Activated naive CD8-positive, alpha-beta T cell treated with anti-CD3 and anti-CD28 coated beads for 36 hours (primary cell): ENCODE results near the gene GRAP. TPM values are rescaled to one million over a fixed set of nuclear protein-coding genes. Genes with fewer than 3 reads are reported as not detected.
"Not testable (repeated sequence)": the region's sequence is repeated elsewhere in the genome, so short reads cannot be mapped to it uniquely, and the experiment has no call there.

ENCODE experiments used
- DNase-seq: peaks from one replicate; pipeline ENCODE4 v3.0.0; 2021
- H3K27ac Mint-ChIP-seq: one replicate; pipeline ENCODE4 v1.8.0; 2022; ENCODE audit warnings: mild to moderate bottlenecking, moderate library complexity, mixed read lengths
- H3K27me3 Mint-ChIP-seq: one replicate; pipeline ENCODE4 v1.8.0; 2022; ENCODE audit warnings: mild to moderate bottlenecking, mixed read lengths
- H3K36me3 Mint-ChIP-seq: one replicate; pipeline ENCODE4 v1.8.0; 2021; ENCODE audit warnings: mild to moderate bottlenecking, mixed read lengths
- H3K4me1 Mint-ChIP-seq: one replicate; pipeline ENCODE4 v1.8.0; 2021; ENCODE audit warnings: mixed read lengths
- H3K4me3 Mint-ChIP-seq: one replicate; pipeline ENCODE4 v1.8.0; 2022; ENCODE audit warnings: mild to moderate bottlenecking, moderate library complexity, mixed read lengths
- H3K9me3 Mint-ChIP-seq: one replicate; pipeline ENCODE4 v1.8.0; 2022; ENCODE audit warnings: mixed read lengths
- total RNA-seq, 2 experiments: library from RNA; stranded (reverse); gene quantifications; one replicate each; pipeline ENCODE4 v1.2.3, GENCODE V29; 2021

The GRAP gene
- total RNA-seq, 2 experiments from 2014 or later, result 14.5 to 14.8 TPM

- peaks cover 14% of the 10 kb centered on the region for H3K4me1 Mint-ChIP-seq
These were observed 18.1 kb downstream of the GRAP start for GRCh38 chr17:19028671-19029070.

GRCh38 chr17:19024101-19025078, 22.4 kb downstream of the GRAP start:
- peaks cover 13% of the 10 kb centered on the region for H3K36me3 Mint-ChIP-seq
- H3K27ac Mint-ChIP-seq, result peak overlapping the region; percentile 40
- H3K27me3 Mint-ChIP-seq, result no peaks in the 10 kb centered on the region
- peaks cover 17% of the 10 kb centered on the region for H3K4me1 Mint-ChIP-seq
- no peak overlapping the region for H3K4me3 Mint-ChIP-seq
- no peak for DNase-seq
- no peaks in the 10 kb centered on the region for H3K9me3 Mint-ChIP-seq

More at GRCh38 chr17:19028671-19029070, 18.1 kb downstream of the GRAP start:
- H3K4me3 Mint-ChIP-seq, H3K27ac Mint-ChIP-seq, H3K36me3 Mint-ChIP-seq, H3K9me3 Mint-ChIP-seq, DNase-seq, H3K27me3 Mint-ChIP-seq: not testable (repeated sequence)

- H3K9me3 Mint-ChIP-seq, result no peaks in the 10 kb centered on the region
- H3K4me3 Mint-ChIP-seq, result no peak overlapping the region
- H3K27ac Mint-ChIP-seq, result peak overlapping the region; percentile 14
- H3K36me3 Mint-ChIP-seq, result peaks cover 13% of the 10 kb centered on the region
- H3K27me3 Mint-ChIP-seq, result no peaks in the 10 kb centered on the region
- DNase-seq, result no peak
- H3K4me1 Mint-ChIP-seq, result peaks cover 17% of the 10 kb centered on the region
These were observed 23.4 kb downstream of the GRAP start for GRCh38 chr17:19023209-19023999.

- H3K27me3 Mint-ChIP-seq, result no peaks in the 10 kb centered on the region
- H3K36me3 Mint-ChIP-seq, result peaks cover 13% of the 10 kb centered on the region
- no peaks in the 10 kb centered on the region for H3K9me3 Mint-ChIP-seq
- no peak for DNase-seq
- peaks cover 17% of the 10 kb centered on the region for H3K4me1 Mint-ChIP-seq
- no peak overlapping the region for H3K4me3 Mint-ChIP-seq
- H3K27ac Mint-ChIP-seq, result peak overlapping the region; percentile 45
These were observed 24.0 kb downstream of the GRAP start for GRCh38 chr17:19022747-19023146.

GRCh38 chr17:19022128-19022527, 24.6 kb downstream of the GRAP start:
- Mint-ChIP-seq H3K9me3 (no peaks in the 10 kb centered on the region), H3K36me3 (peaks cover 13% of the 10 kb centered on the region), H3K27ac (no peak overlapping the region), H3K27me3 (no peaks in the 10 kb centered on the region), H3K4me1 (peaks cover 18% of the 10 kb centered on the region), H3K4me3 (no peak overlapping the region)
- DNase-seq, result no peak

GRCh38 chr17:19021622-19022083, 25.1 kb downstream of the GRAP start:
- peaks cover 21% of the 10 kb centered on the region for H3K4me1 Mint-ChIP-seq
- H3K27ac Mint-ChIP-seq, result no peak overlapping the region
- DNase-seq, result peak; percentile 37
- no peaks in the 10 kb centered on the region for H3K27me3 Mint-ChIP-seq
- no peaks in the 10 kb centered on the region for H3K9me3 Mint-ChIP-seq
- no peak overlapping the region for H3K4me3 Mint-ChIP-seq
- peaks cover 13% of the 10 kb centered on the region for H3K36me3 Mint-ChIP-seq

GRCh38 chr17:19021011-19021621, 25.6 kb downstream of the GRAP start:
- not testable (repeated sequence) for DNase-seq, H3K27me3 Mint-ChIP-seq, H3K9me3 Mint-ChIP-seq, H3K4me3 Mint-ChIP-seq
- H3K4me1 Mint-ChIP-seq, result peaks cover 22% of the 10 kb centered on the region
- H3K27ac Mint-ChIP-seq, result peak overlapping the region; percentile 48
- peaks cover 13% of the 10 kb centered on the region for H3K36me3 Mint-ChIP-seq

GRCh38 chr17:19020016-19020415, 26.7 kb downstream of the GRAP start:
- no peak for DNase-seq
- Mint-ChIP-seq H3K9me3 (no peaks in the 10 kb centered on the region), H3K27me3 (no peaks in the 10 kb centered on the region), H3K36me3 (peaks cover 13% of the 10 kb centered on the region), H3K27ac (no peak overlapping the region), H3K4me3 (no peak overlapping the region), H3K4me1 (peaks cover 25% of the 10 kb centered on the region)

GRCh38 chr17:19019041-19019941, 27.5 kb downstream of the GRAP start:
- Mint-ChIP-seq H3K4me1 (peaks cover 18% of the 10 kb centered on the region), H3K9me3 (no peaks in the 10 kb centered on the region), H3K27ac (no peak overlapping the region), H3K4me3 (no peak overlapping the region), H3K27me3 (no peaks in the 10 kb centered on the region), H3K36me3 (peaks cover 7% of the 10 kb centered on the region)
- no peak for DNase-seq

GRCh38 chr17:19018600-19018950, 28.2 kb downstream of the GRAP start:
- H3K27me3 Mint-ChIP-seq, result no peaks in the 10 kb centered on the region
- peaks cover 3% of the 10 kb centered on the region for H3K36me3 Mint-ChIP-seq
- H3K9me3 Mint-ChIP-seq, result no peaks in the 10 kb centered on the region
- H3K4me3 Mint-ChIP-seq, result no peak overlapping the region
- no peak overlapping the region for H3K27ac Mint-ChIP-seq
- DNase-seq, result no peak
- H3K4me1 Mint-ChIP-seq, result peaks cover 11% of the 10 kb centered on the region

GRCh38 chr17:19017804-19018599, 28.8 kb downstream of the GRAP start:
- Mint-ChIP-seq H3K4me3 (no peak overlapping the region), H3K27me3 (no peaks in the 10 kb centered on the region), H3K9me3 (no peaks in the 10 kb centered on the region), H3K27ac (no peak overlapping the region), H3K4me1 (peaks cover 10% of the 10 kb centered on the region), H3K36me3 (peaks cover 3% of the 10 kb centered on the region)
- DNase-seq, result no peak

- Mint-ChIP-seq H3K9me3 (no peaks in the 10 kb centered on the region), H3K27ac (no peak overlapping the region), H3K27me3 (no peaks in the 10 kb centered on the region)
These were observed 29.4 kb downstream of the GRAP start for GRCh38 chr17:19017401-19017800.

GRCh38 chr17:19016881-19017280, 29.9 kb downstream of the GRAP start:
- Mint-ChIP-seq H3K4me1 (peaks cover 8% of the 10 kb centered on the region), H3K27ac (no peak overlapping the region), H3K9me3 (no peaks in the 10 kb centered on the region), H3K27me3 (no peaks in the 10 kb centered on the region), H3K36me3 (peaks cover 3% of the 10 kb centered on the region), H3K4me3 (no peak overlapping the region)
- DNase-seq, result no peak

More at GRCh38 chr17:19017401-19017800, 29.4 kb downstream of the GRAP start:
- DNase-seq, result no peak
- H3K4me1 Mint-ChIP-seq, result peaks cover 8% of the 10 kb centered on the region
- H3K4me3 Mint-ChIP-seq, result no peak overlapping the region
- H3K36me3 Mint-ChIP-seq, result peaks cover 3% of the 10 kb centered on the region
